GM19455 (cell line): ENCODE data around the gene TMEM135.
"Not testable (repeated sequence)": the region's sequence is repeated elsewhere in the genome, so short reads cannot be mapped to it uniquely, and the experiment has no call there.

ENCODE experiments used
- ATAC-seq: cut with Tn5 transposase; IDR thresholded peaks from one replicate; pipeline ENCODE4 v1.9.1; 2021; ENCODE audit not compliant: unreplicated experiment

Gene TMEM135

GRCh38 chr11:87254562-87254961, 216.8 kb downstream of the TMEM135 start:
- ATAC-seq, result no peak

- no peak for ATAC-seq
These were observed 217.9 kb downstream of the TMEM135 start for GRCh38 chr11:87255589-87255988.

DNA sequence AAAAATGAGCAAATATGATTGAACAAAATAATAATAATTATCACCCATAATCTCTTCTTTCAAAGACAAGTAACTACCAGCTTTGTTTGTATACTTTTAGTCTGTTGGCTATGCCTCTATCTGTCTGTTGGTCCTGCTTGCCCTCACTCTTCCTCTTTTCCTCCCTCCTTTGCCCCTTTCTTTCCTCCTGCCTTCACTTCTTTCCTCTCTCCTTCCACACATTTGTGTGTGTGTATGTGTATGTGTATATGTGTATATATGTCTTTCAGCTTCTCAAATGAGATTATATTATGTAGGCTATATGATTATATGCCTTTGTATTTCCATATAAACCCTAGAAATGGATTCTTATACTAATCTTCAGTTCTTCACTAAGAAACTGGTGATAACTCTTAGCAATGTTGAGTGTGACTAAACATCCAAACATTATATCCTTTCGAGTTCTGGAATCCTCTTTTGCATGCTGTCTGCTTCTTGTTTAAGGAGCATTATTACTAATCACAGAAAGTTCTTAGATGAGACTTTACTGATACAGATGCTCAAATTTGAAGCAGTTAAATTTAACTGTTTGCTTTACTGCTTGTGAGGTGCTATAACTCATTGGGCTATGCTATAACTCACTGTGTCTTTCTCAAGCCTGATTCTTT, 219.1 kb downstream of the TMEM135 start:
- no peak for ATAC-seq

GRCh38 chr11:87258171-87258833, 220.6 kb downstream of the TMEM135 start:
- ATAC-seq, result no peak

GRCh38 chr11:87259736-87260135, 222.0 kb downstream of the TMEM135 start:
- ATAC-seq, result no peak

DNA sequence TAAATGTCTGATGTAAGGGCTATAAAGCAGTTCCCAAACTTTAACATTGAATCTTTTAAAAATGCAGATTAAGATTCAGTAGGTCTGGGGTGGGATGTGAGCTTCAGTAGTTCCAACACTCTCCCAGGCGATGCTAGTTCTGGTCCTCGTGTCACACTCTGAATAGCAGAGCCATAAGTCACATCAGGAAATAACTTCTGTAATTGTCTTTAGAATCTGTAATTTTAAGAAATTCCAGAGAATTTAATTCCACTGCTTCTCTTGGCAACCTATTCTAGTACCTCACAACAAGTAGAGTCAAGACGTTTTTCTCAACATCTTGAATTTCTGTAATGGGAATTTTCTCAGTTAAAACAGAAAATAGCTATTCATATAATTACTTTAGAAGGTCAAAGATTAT, 223.1 kb downstream of the TMEM135 start:
- no peak for ATAC-seq

DNA sequence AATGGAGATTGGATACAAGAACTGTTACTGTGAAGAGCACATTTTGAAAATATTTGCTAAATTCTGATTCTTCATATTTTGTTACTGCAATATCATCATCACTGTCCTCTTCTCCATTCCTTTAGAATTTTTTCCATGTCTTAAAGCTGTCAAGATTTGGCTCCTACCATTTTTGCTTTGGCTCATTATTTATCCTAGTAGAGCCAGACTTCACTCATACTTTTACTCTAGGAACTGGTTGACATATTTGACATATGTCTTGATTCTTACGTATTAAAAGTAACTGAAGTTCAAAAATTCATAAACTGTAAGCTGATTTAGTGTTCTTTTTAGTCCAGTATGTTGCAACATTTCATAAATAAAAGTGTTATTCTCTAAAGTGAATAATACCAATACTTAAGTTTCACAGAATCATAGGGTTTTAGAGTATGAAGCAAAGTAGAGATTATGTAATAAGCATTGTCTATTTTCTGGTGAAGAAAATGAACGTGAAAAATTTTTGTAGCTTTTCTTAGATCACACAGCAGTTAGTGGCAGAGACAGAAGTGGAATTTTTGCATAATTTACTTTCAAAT, 225.6 kb downstream of the TMEM135 start:
- ATAC-seq, result no peak

GRCh38 chr11:87263979-87264378, 226.2 kb downstream of the TMEM135 start:
- ATAC-seq, result no peak

DNA sequence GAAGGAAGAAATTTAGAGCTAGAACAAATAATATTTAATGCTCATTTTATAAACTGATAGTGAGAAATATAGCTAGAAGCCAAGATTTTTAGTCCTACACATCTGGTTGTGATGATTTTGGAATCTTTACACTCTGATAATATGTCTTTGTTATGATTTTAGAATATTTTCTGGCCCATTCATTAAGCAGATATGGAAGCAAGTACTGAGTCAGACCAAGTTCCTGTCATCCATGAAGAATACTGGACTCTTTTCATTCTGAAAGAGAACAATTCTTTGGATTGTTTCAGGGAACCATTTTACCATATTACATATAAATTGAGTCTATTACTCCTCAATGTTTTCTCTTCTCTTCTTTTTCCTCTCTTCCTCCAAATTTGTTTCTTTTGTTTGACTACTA, 227.4 kb downstream of the TMEM135 start:
- no peak for ATAC-seq

GRCh38 chr11:87265979-87266378, 228.2 kb downstream of the TMEM135 start:
- no peak for ATAC-seq

- no peak for ATAC-seq
These were observed 229.0 kb downstream of the TMEM135 start for GRCh38 chr11:87266751-87267150.

- ATAC-seq, result not testable (repeated sequence)
These were observed 234.2 kb downstream of the TMEM135 start for GRCh38 chr11:87271951-87272350.

GRCh38 chr11:87275176-87275575, 237.4 kb downstream of the TMEM135 start:
- ATAC-seq, result no peak

DNA sequence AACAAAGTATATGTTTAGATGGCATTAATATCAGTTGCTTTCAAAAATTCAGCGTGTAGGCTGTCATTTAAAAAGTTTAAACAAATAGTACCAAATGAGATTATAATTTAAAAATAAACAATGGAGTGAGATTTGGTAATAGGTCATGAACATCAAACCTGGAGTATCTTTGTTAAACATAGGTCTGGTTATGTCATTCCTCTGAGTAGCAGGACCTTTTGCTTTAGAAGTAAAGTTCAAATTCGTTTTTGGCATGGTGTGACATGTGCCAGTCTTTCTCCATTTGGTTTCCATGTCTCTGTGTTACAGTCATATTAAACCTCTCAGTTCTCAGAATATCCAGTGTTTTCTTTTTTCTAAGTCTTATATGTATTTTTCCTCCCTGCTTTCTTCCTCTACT, 242.4 kb downstream of the TMEM135 start:
- ATAC-seq, result no peak

DNA sequence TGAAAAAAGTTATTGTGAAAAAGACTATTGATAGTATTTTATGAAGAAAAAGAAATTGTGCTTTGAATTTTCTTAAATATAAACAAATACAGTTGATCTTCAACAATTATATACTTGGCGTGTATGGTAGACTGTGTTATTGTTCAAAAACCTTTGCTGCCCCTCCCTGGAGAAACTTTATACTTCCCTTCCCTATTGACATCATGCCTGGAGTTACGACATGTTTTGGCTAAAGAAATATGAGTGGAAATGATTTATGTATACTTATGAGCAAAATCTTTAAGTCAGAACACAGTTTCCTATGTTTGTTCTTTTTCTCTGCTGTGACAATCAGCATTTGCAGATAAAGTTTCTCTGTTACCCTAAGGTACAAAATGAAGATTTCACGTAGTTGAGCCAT, 243.8 kb downstream of the TMEM135 start:
- no peak for ATAC-seq

GRCh38 chr11:87284306-87284705, 246.6 kb downstream of the TMEM135 start:
- ATAC-seq, result no peak

DNA sequence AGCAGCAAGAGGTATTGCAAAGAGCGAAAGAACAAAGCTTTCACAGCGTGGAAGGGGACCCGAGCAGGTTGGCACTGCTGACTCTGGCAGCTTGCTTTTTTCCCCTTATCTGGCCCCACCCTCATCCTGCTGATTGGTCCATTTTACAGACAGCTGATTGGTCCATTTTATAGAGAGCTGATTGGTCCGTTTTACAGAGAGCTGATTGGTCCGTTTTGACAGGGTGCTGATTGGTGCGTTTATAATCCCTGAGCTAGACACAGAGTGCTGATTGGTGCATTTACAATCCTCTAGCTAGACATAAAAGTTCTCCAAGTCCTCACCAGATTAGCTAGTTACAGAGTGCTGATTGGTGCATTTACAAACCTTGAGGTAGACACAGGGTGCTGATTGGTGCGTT, 247.9 kb downstream of the TMEM135 start:
- ATAC-seq, result not testable (repeated sequence)

- ATAC-seq, result no peak
These were observed 248.6 kb downstream of the TMEM135 start for GRCh38 chr11:87286338-87286737.

GRCh38 chr11:87290304-87290922, 252.7 kb downstream of the TMEM135 start:
- no peak for ATAC-seq

DNA sequence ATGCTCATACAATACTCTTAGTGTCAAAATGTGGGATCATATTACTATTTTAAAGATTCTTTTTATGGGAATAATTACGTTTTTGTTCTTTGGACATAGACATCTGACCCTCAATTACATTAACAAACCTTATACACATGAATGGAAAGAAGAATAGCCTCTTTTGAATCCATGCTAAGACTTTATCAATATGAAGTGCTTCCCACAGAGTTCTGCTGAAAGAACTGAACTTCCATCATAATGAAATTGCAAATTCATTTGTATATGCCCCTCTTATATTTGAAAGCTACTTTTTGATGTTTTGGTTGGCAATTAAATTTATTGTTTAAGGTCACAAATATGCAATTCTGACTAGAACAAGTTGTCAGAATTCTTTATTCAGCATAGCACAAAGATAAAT, 254.9 kb downstream of the TMEM135 start:
- ATAC-seq, result no peak

DNA sequence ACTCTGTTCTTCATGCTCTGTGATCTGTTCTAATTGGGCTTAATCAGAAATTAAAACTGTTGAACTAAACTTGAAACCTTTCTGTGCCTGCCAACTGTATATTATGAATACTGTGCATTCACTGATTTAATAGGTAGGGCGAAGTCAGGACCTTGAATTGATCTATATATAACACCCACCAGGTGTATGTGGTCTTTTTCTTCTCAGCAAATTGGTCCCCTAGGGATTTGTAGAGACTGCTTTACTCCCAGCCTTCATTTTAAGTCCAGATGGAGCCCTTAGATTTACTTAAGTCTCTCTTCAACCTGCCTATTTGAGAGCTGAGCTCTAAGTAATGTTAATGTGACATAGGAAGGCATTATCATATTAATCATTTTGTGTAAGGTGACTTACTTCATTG, 257.5 kb downstream of the TMEM135 start:
- no peak for ATAC-seq

DNA sequence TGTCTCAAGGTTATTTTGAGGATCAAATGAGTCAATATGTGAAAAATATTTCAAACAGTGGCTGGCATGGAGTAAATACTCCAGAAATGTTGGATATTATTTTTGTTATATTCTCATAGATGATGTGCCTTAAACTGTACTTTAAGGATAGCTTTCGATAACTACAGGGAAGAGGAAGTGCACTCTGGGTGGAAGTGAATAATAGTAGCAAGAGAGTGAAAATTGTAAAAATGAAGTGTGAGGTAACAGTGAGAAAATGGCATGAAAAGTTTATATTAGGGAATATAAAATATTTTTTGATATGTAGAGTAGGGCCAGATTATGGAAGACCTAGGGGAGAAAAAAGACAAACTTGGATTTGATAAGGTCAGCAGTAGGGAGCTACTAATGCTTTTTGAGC, 258.9 kb downstream of the TMEM135 start:
- no peak for ATAC-seq
